Thoracic aorta (tissue), 2 donors: ENCODE measurements around the gene TBC1D2. TPM values are rescaled to one million over a fixed set of nuclear protein-coding genes. Genes with fewer than 3 reads are reported as not detected.

Experiments
- ATAC-seq: fragments of 150-250 bp; one replicate; pipeline ENCODE4 v1.8.0; 2017; ENCODE audit warnings: low read depth; ENCODE audit not compliant: insufficient number of reproducible peaks, low FRiP score
- DNase-seq: peaks from one replicate; pipeline ENCODE4 v3.0.0-alpha.2; 2020; ENCODE audit warnings: low spot score
- H3K27ac ChIP-seq, 2 donors: fragments of 200-600 bp; sonication (generic); 1 replicate in 1 of 2; 2 replicates in 1 of 2; pipeline ENCODE4 v1.5.1; 2016; ENCODE audit warnings: mild to moderate bottlenecking in 2 of 2, moderate library complexity in 2 of 2
- H3K27me3 ChIP-seq: fragments of 200-600 bp; sonication (generic); replicated peaks from 2 replicates; pipeline ENCODE4 v1.6.0; 2016; ENCODE audit warnings: mild to moderate bottlenecking; ENCODE audit not compliant: insufficient read depth
- H3K36me3 ChIP-seq: fragments of 200-600 bp; sonication (generic); one replicate; pipeline ENCODE4 v1.5.1; 2016
- H3K4me1 ChIP-seq, 2 donors: fragments of 200-600 bp; sonication (generic); 1 replicate in 1 of 2; 2 replicates in 1 of 2; pipeline versions ENCODE4 v1.5.1 to v1.6.0; 2016; ENCODE audit warnings: low read depth in 2 of 2, mild to moderate bottlenecking in 1 of 2; ENCODE audit not compliant: control insufficient read depth in 1 of 2
- H3K4me3 ChIP-seq: fragments of 200-600 bp; sonication (generic); 2 replicates; pipeline ENCODE4 v1.5.1; 2016; ENCODE audit warnings: mild to moderate bottlenecking
- H3K9me3 ChIP-seq: fragments of 200-600 bp; sonication (generic); 2 replicates; pipeline ENCODE4 v1.5.1; 2016
- CTCF ChIP-seq: fragments of 200-600 bp; sonication (generic); IDR thresholded peaks from one replicate; pipeline ENCODE4 v1.5.1; 2019; ENCODE audit warnings: antibody characterized with exemption
- total RNA-seq, 2 donors: library from RNA; depleted of rRNA; stranded (reverse); fragments of >200 nt; gene quantifications; one replicate each; pipeline versions ENCODE4 v1.1.0 to v1.2.3, GENCODE V29; 2016

TBC1D2 gene
- total RNA-seq, 2 donors from 2014 or later: 22.3 to 23.7 TPM

GRCh38 chr9:98290411-98290810 lies 35.0 kb upstream of the TBC1D2 start:
- TF ChIP-seq CTCF: no peak

GRCh38 chr9:98289614-98290201 lies 34.3 kb upstream of the TBC1D2 start:
- no peaks in the 10 kb centered on the region for H3K27me3 ChIP-seq
- H3K36me3 ChIP-seq: no peaks in the 10 kb centered on the region
- no peaks in the 10 kb centered on the region for H3K4me1 ChIP-seq
- no peak overlapping the region for H3K4me3 ChIP-seq
- no peaks in the 10 kb centered on the region for H3K9me3 ChIP-seq
- no peak overlapping the region for H3K27ac ChIP-seq
- no peak for TF ChIP-seq CTCF
- no peak for ATAC-seq
- DNase-seq: no peak

More at GRCh38 chr9:98290411-98290810, 35.0 kb upstream of the TBC1D2 start:
- H3K9me3 ChIP-seq: no peaks in the 10 kb centered on the region
- H3K27ac ChIP-seq: no peak overlapping the region
- no peak for ATAC-seq
- no peaks in the 10 kb centered on the region for H3K4me1 ChIP-seq
- H3K27me3 ChIP-seq: no peaks in the 10 kb centered on the region
- no peak overlapping the region for H3K4me3 ChIP-seq
- H3K36me3 ChIP-seq: no peaks in the 10 kb centered on the region
- no peak for DNase-seq

GRCh38 chr9:98288881-98289280 lies 33.4 kb upstream of the TBC1D2 start:
- no peak overlapping the region for H3K27ac ChIP-seq
- DNase-seq: no peak
- no peak overlapping the region for H3K4me3 ChIP-seq
- no peak for TF ChIP-seq CTCF
- H3K4me1 ChIP-seq: no peaks in the 10 kb centered on the region
- ATAC-seq: no peak
- no peaks in the 10 kb centered on the region for H3K27me3 ChIP-seq
- H3K36me3 ChIP-seq: no peaks in the 10 kb centered on the region
- no peaks in the 10 kb centered on the region for H3K9me3 ChIP-seq

GRCh38 chr9:98287384-98287783 lies 31.9 kb upstream of the TBC1D2 start:
- no peak for ATAC-seq
- no peaks in the 10 kb centered on the region for H3K9me3 ChIP-seq
- H3K4me3 ChIP-seq: no peak overlapping the region
- H3K27ac ChIP-seq: no peak overlapping the region
- no peak for TF ChIP-seq CTCF
- no peaks in the 10 kb centered on the region for H3K36me3 ChIP-seq
- no peak for DNase-seq
- no peaks in the 10 kb centered on the region for H3K27me3 ChIP-seq
- H3K4me1 ChIP-seq: no peaks in the 10 kb centered on the region

GRCh38 chr9:98285446-98285845 lies 30.0 kb upstream of the TBC1D2 start:
- ATAC-seq (no peak), DNase-seq (no peak)
- H3K27me3 ChIP-seq: no peaks in the 10 kb centered on the region
- no peaks in the 10 kb centered on the region for H3K36me3 ChIP-seq
- H3K9me3 ChIP-seq: no peaks in the 10 kb centered on the region
- no peak for TF ChIP-seq CTCF
- H3K4me1 ChIP-seq: no peaks in the 10 kb centered on the region
- H3K27ac ChIP-seq: no peak overlapping the region
- H3K4me3 ChIP-seq: no peak overlapping the region
